Chondrocyte (in vitro differentiated cells): ENCODE data around the gene ATG5. TPM values are rescaled to one million over a fixed set of nuclear protein-coding genes. Genes with fewer than 3 reads are reported as not detected.

Experiments used
- DNase-seq: peaks from one replicate; pipeline ENCODE4 v3.0.0; 2021; ENCODE audit warnings: mixed read lengths, low spot score
- H3K27ac Mint-ChIP-seq: one replicate; pipeline ENCODE4 v1.8.0; 2021; ENCODE audit warnings: mild to moderate bottlenecking, moderate library complexity, mixed read lengths; ENCODE audit not compliant: unreplicated experiment
- H3K27me3 Mint-ChIP-seq: 2 replicates; pipeline ENCODE4 v1.8.0; 2021; ENCODE audit warnings: low read depth, mixed read lengths
- H3K36me3 Mint-ChIP-seq: 2 replicates; pipeline ENCODE4 v1.8.0; 2021; ENCODE audit warnings: low read depth, mixed read lengths
- H3K4me1 Mint-ChIP-seq: 2 replicates; pipeline ENCODE4 v1.8.0; 2021; ENCODE audit warnings: low read depth, mild to moderate bottlenecking, mixed read lengths
- H3K4me3 Mint-ChIP-seq: one replicate; pipeline ENCODE4 v1.8.0; 2021; ENCODE audit warnings: mild to moderate bottlenecking, moderate library complexity, mixed read lengths; ENCODE audit not compliant: unreplicated experiment
- H3K9me3 Mint-ChIP-seq: 2 replicates; pipeline ENCODE4 v1.8.0; 2021; ENCODE audit warnings: low read depth, mixed read lengths
- total RNA-seq: library from RNA; stranded (reverse); gene quantifications from 3 replicates; pipeline ENCODE4 v1.2.1, GENCODE V29; 2021
- TF ChIP-seq, protein P1 (sequence below): fragments of 200-600 bp; sonication (generic); IDR thresholded peaks from 2 replicates; pipeline ENCODE4 v1.5.0; 2021; ENCODE audit warnings: antibody characterized with exemption, mild to moderate bottlenecking, moderate library complexity

The ATG5 gene
- total RNA-seq, 1 donor from 2014 or later = 23.7 TPM

DNA sequence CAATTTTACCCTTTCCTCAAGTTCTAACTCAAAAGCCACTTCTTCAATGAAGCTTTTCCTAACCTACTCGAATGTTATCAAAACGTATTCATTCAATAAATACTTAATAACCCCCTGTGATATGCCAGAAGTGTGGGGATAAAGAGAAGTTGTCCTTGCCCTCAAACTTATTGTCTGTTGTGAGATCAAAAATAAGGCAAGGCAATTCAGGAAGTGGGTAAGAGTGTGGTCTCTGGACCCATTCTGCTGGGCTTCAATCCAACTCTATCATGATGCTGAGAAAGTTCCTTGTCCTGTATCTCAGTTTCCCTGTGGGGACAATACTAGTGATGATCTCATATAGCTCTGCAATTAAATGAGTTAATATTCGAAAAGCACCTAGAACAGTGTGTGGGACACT lies 146.7 kb downstream of the ATG5 start:
- TF ChIP-seq, protein P1, sequence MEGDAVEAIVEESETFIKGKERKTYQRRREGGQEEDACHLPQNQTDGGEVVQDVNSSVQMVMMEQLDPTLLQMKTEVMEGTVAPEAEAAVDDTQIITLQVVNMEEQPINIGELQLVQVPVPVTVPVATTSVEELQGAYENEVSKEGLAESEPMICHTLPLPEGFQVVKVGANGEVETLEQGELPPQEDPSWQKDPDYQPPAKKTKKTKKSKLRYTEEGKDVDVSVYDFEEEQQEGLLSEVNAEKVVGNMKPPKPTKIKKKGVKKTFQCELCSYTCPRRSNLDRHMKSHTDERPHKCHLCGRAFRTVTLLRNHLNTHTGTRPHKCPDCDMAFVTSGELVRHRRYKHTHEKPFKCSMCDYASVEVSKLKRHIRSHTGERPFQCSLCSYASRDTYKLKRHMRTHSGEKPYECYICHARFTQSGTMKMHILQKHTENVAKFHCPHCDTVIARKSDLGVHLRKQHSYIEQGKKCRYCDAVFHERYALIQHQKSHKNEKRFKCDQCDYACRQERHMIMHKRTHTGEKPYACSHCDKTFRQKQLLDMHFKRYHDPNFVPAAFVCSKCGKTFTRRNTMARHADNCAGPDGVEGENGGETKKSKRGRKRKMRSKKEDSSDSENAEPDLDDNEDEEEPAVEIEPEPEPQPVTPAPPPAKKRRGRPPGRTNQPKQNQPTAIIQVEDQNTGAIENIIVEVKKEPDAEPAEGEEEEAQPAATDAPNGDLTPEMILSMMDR = no peak
- H3K9me3 Mint-ChIP-seq = peaks cover 2% of the 10 kb centered on the region
- no peak overlapping the region for H3K27ac Mint-ChIP-seq
- peaks cover 14% of the 10 kb centered on the region for H3K4me1 Mint-ChIP-seq
- H3K27me3 Mint-ChIP-seq = no peaks in the 10 kb centered on the region
- H3K36me3 Mint-ChIP-seq = peaks cover 4% of the 10 kb centered on the region
- DNase-seq = no peak
- no peak overlapping the region for H3K4me3 Mint-ChIP-seq

DNA sequence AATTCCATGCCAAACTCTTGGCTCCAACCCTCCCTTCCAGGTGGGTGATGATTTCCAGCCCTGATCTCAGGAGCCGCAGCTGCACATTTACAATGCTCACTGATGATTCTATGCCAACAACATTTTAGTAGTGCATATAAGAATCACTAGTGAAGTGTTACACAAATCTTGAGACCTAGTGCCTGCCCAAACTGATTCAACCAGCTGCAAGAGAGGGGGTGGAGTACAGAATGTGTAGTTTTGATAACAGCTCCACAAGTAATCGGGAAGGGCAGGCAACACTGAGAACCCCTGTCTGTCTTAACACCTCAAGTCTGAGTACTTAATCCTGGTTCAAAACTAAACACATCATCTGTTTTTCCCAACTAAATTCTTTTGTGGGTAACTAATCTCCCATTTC lies 147.8 kb downstream of the ATG5 start:
- H3K9me3 Mint-ChIP-seq = peaks cover 2% of the 10 kb centered on the region
- TF ChIP-seq, protein P1 = no peak
- no peak overlapping the region for H3K4me3 Mint-ChIP-seq
- H3K27me3 Mint-ChIP-seq = no peaks in the 10 kb centered on the region
- no peak overlapping the region for H3K27ac Mint-ChIP-seq
- peaks cover 12% of the 10 kb centered on the region for H3K4me1 Mint-ChIP-seq
- no peak for DNase-seq
- peaks cover 4% of the 10 kb centered on the region for H3K36me3 Mint-ChIP-seq

GRCh38 chr6:106173124-106173879 lies 152.3 kb downstream of the ATG5 start:
- Mint-ChIP-seq H3K4me3 (no peak overlapping the region), H3K27me3 (no peaks in the 10 kb centered on the region), H3K27ac (no peak overlapping the region), H3K9me3 (peaks cover 2% of the 10 kb centered on the region), H3K4me1 (no peaks in the 10 kb centered on the region), H3K36me3 (peaks cover 4% of the 10 kb centered on the region)
- DNase-seq = no peak
- TF ChIP-seq, protein P1 = no peak

- H3K36me3 Mint-ChIP-seq = no peaks in the 10 kb centered on the region
- no peak for DNase-seq
- no peak overlapping the region for H3K4me3 Mint-ChIP-seq
- H3K27ac Mint-ChIP-seq = no peak overlapping the region
- no peaks in the 10 kb centered on the region for H3K27me3 Mint-ChIP-seq
- TF ChIP-seq, protein P1 = no peak
- H3K4me1 Mint-ChIP-seq = no peaks in the 10 kb centered on the region
- no peaks in the 10 kb centered on the region for H3K9me3 Mint-ChIP-seq
These were observed 155.3 kb downstream of the ATG5 start for GRCh38 chr6:106170030-106170791.

- H3K9me3 Mint-ChIP-seq = no peaks in the 10 kb centered on the region
- H3K4me3 Mint-ChIP-seq = no peak overlapping the region
- H3K36me3 Mint-ChIP-seq = no peaks in the 10 kb centered on the region
- no peaks in the 10 kb centered on the region for H3K27me3 Mint-ChIP-seq
- no peak for DNase-seq
- peaks cover under 1% of the 10 kb centered on the region for H3K4me1 Mint-ChIP-seq
- TF ChIP-seq, protein P1 = no peak
- no peak overlapping the region for H3K27ac Mint-ChIP-seq
These were observed 156.0 kb downstream of the ATG5 start for GRCh38 chr6:106169517-106169916.
